Heart right ventricle (tissue), 16 donors: ENCODE data around the gene TSPAN16. TPM values are rescaled to one million over a fixed set of nuclear protein-coding genes. Genes with fewer than 3 reads are reported as not detected.

ENCODE experiments used
- ATAC-seq, 8 donors: fragments of 200-7000 bp; cut with Tn5 transposase; one replicate each; pipeline ENCODE4 v1.9.1; 2020; ENCODE audit warnings: mild to moderate bottlenecking in 8 of 8, moderate library complexity in 8 of 8, moderate number of reproducible peaks in 1 of 8
- DNase-seq, 2 donors: peaks; one replicate each; pipeline ENCODE4 v3.0.0-alpha.2; 2020
- H3K27ac ChIP-seq, 10 donors: fragments of 200-600 bp; sonication (generic) in 2 of 10; one replicate each; pipeline versions ENCODE4 v1.5.0 to v1.8.0; 2020 to 2022; ENCODE audit warnings: mild to moderate bottlenecking in 3 of 10
- H3K27me3 ChIP-seq, 7 donors: fragments of 200-600 bp; one replicate each; pipeline ENCODE4 v1.8.0; 2021 to 2022; ENCODE audit warnings: mild to moderate bottlenecking in 2 of 7
- H3K36me3 ChIP-seq, 9 donors: fragments of 200-600 bp; sonication (generic) in 1 of 9; one replicate each; pipeline versions ENCODE4 v1.5.0 to v1.8.0; 2020 to 2022; ENCODE audit warnings: mild to moderate bottlenecking in 2 of 9
- H3K4me1 ChIP-seq, 9 donors: fragments of 200-600 bp; sonication (generic) in 1 of 9; one replicate each; pipeline versions ENCODE4 v1.5.0 to v1.8.0; 2020 to 2022; ENCODE audit warnings: mild to moderate bottlenecking in 4 of 9
- H3K4me3 ChIP-seq, 10 donors: fragments of 200-600 bp; sonication (generic) in 2 of 10; one replicate each; pipeline versions ENCODE4 v1.5.0 to v1.8.0; 2020 to 2022; ENCODE audit warnings: mild to moderate bottlenecking in 7 of 10, moderate library complexity in 2 of 10
- H3K9me3 ChIP-seq, 11 donors: fragments of 200-600 bp in 10 of 11; sonication (generic) in 2 of 11; one replicate each; pipeline versions ENCODE4 v1.5.0 to v1.8.0; 2013 to 2022; ENCODE audit warnings: mild to moderate bottlenecking in 2 of 11, control low read depth in 1 of 11, moderate library complexity in 1 of 11
- CTCF ChIP-seq, 9 donors: fragments of 200-600 bp; sonication (generic) in 2 of 9; IDR thresholded peaks; one replicate each; pipeline versions ENCODE4 v1.5.0 to v1.8.0; 2021 to 2022; ENCODE audit warnings: antibody characterized with exemption in 9 of 9, mild to moderate bottlenecking in 5 of 9, moderate library complexity in 1 of 9
- WGBS, 2 donors: extraction: QIAGEN DNeasy Blood & Tissue Kit; methylation state at CpG; one replicate each; pipeline ENCODE4 v1.1.7; 2013; ENCODE audit warnings: inconsistent platforms in 1 of 2; 5-methylcytosine and 5-hydroxymethylcytosine counted together
- intact Hi-C, 10 donors: fragments of 100-400 bp; cut with DNase I; formaldehyde crosslinking; loops; one replicate each; pipeline versions ENCODE4 v1.11.1 to v1.14.2; 2022
- polyA plus RNA-seq, 2 donors: library from polyadenylated mRNA; stranded (reverse); fragments of 200-250 nt; gene quantifications; one replicate each; pipeline ENCODE4 v1.2.3, GENCODE V29; 2013
- total RNA-seq, 10 donors: library from RNA; stranded (reverse); fragmentation: NEBNext Ultra II Directional in 3 of 10; extraction: Animal tissue kit (Norgen Biotek cat#: 25700) in 3 of 10; gene quantifications; one replicate each; pipeline versions ENCODE4 v1.2.1 to v1.2.4, GENCODE V29; 2021 to 2023
- donor health status: Arrhythmogenic right ventricular cardiomyopathy.
- donor health status: ischemic (EF 13 %, LVEDD 7.1; RV severe dilation, severe dysfunction).
- donor health status: healthy with polysubstance abuse.
- donor health status: DM: no; HTN: yes; CAD: no.
- donor health status: DM: no; HTN: no; CAD: no.
- donor health status: ischemic (EF 25% LVEDD 6.9; RV normal size, moderate dysfunction).
- donor health status: ischemic (EF 25% LVEDD 5.7; RV mildly dilated, moderate dysfunction).
- donor health status: healthy.
- donor health status: DM: yes; HTN: yes; CAD: no.
- donor health status: Ischemic cardiomyopathy.
- donor health status: ischemic (EF 35%, LVEDD 5.7; RV mildly dilated, moderate dysfunction).
- donor health status: nonischemic (EF 11% LVEDD 7.7; RV severe dilation, severe dysfunction).
- donor health status: DM: yes; HTN: yes; CAD: no.
- donor health status: PGD.
- donor health status: ischemic (EF 29% LVEDD 5.4; RV normal size, mild dysfunction).
- donor health status: nonischemic (EF 23%, LVEDD 6.1; RV moderate dilation, normal function).

TSPAN16 gene
- total and polyA plus RNA-seq, 12 donors = not detected

GRCh38 chr19:11321191-11322126 lies 25.5 kb downstream of the TSPAN16 start:
- peak overlapping the region in 5 of 10 donors; percentile 9 to 84 (median 50) for H3K27ac ChIP-seq
- H3K9me3 ChIP-seq = no peaks in the 10 kb centered on the region
- no peak for ATAC-seq
- WGBS, 2 donors = 74 to 76% methylated on average over 14 of the region's 14 CpGs
- H3K36me3 ChIP-seq = peaks cover 0 to 18% (median 0%) of the 10 kb centered on the region in 9 donors
- no peak for TF ChIP-seq CTCF (IDR thresholded peaks at IDR 0.05)
- DNase-seq = no peak
- H3K4me3 ChIP-seq = peak overlapping the region in 1 of 10 donors; percentile 30
- H3K27me3 ChIP-seq = no peaks in the 10 kb centered on the region
- peaks cover 0 to 85% (median 20%) of the 10 kb centered on the region in 9 donors for H3K4me1 ChIP-seq
- intact Hi-C loops = no loop called here

- intact Hi-C loops = no loop called here
- Histone ChIP-seq H3K27me3 (no peaks in the 10 kb centered on the region), H3K9me3 (no peaks in the 10 kb centered on the region), H3K4me1 (peaks cover 0 to 79% (median 20%) of the 10 kb centered on the region in 9 donors), H3K36me3 (peaks cover 0 to 27% (median 8%) of the 10 kb centered on the region in 9 donors), H3K4me3 (no peak overlapping the region), H3K27ac (peak overlapping the region in 7 of 10 donors; percentile 7 to 84 (median 78))
- TF ChIP-seq CTCF (IDR thresholded peaks at IDR 0.05) = no peak
- ATAC-seq = no peak
- DNase-seq = no peak
- WGBS, 2 donors = 72 to 78% methylated on average over 7 of the region's 7 CpGs
These were observed 26.5 kb downstream of the TSPAN16 start for GRCh38 chr19:11322269-11323024.

GRCh38 chr19:11323601-11324078 lies 27.7 kb downstream of the TSPAN16 start:
- ATAC-seq (no peak), DNase-seq (no peak)
- peaks cover 0 to 68% (median 20%) of the 10 kb centered on the region in 9 donors for H3K4me1 ChIP-seq
- TF ChIP-seq CTCF (IDR thresholded peaks at IDR 0.05) = no peak
- peak overlapping the region in 9 of 10 donors; percentile 32 to 84 (median 74) for H3K27ac ChIP-seq
- H3K27me3 ChIP-seq = no peaks in the 10 kb centered on the region
- 75 to 78% methylated on average over 5 of the region's 5 CpGs for WGBS, 2 donors
- peaks cover 0 to 39% (median 12%) of the 10 kb centered on the region in 9 donors for H3K36me3 ChIP-seq
- H3K9me3 ChIP-seq = no peaks in the 10 kb centered on the region
- intact Hi-C loops = no loop called here
- H3K4me3 ChIP-seq = no peak overlapping the region

- Histone ChIP-seq H3K27ac (peak overlapping the region in 9 of 10 donors; percentile 32 to 84 (median 74)), H3K4me3 (no peak overlapping the region), H3K9me3 (no peaks in the 10 kb centered on the region), H3K4me1 (peaks cover 0 to 64% (median 20%) of the 10 kb centered on the region in 9 donors), H3K36me3 (peaks cover 0 to 45% (median 14%) of the 10 kb centered on the region in 9 donors), H3K27me3 (no peaks in the 10 kb centered on the region)
- intact Hi-C loops = no loop called here
- ATAC-seq = peak; percentile 80 to 95 (median 90)
- peak; percentile 63 to 68 for DNase-seq
- WGBS, 2 donors = 24 to 29% methylated on average over 10 of the region's 10 CpGs
- no peak for TF ChIP-seq CTCF (IDR thresholded peaks at IDR 0.05)
These were observed 28.2 kb downstream of the TSPAN16 start for GRCh38 chr19:11324079-11324661.
